GM18517 (cell line): ENCODE results near the gene SF3B5.
"Not testable (repeated sequence)": the region's sequence is repeated elsewhere in the genome, so short reads cannot be mapped to it uniquely, and the experiment has no call there.

Experiments used
- ATAC-seq: cut with Tn5 transposase; IDR thresholded peaks from one replicate; pipeline ENCODE4 v1.9.1; 2021; ENCODE audit warnings: mild to moderate bottlenecking, moderate library complexity; ENCODE audit not compliant: unreplicated experiment

The SF3B5 gene

GRCh38 chr6:144095134-144096002 is at the start of gene SF3B5:
Gene SF3B5 (minus strand): TSS chr6:144095573. CDS start chr6:144095497, 76 bp downstream.
- ATAC-seq = peak; percentile 98

GRCh38 chr6:144144996-144145395 is 49.6 kb upstream of the SF3B5 start:
- ATAC-seq = no peak

DNA sequence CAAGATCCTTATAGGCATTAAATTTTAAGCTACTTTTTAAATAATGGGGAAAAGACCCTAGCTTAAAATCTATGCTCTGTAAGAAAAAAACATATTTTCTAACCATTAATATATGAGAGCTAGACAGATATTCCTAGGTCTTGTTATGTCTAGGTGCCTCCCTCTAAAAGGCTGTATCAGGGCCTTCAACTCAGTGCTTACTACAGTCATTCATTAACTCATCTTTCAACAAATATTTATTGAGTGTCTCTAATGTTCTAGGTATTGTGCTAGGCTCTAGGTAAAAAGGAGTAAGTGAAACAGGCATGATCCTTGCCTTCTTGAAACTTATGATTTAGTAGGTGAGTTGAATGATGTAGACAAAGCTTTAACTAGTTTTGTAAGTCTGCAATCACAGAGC is 48.5 kb upstream of the SF3B5 start:
- ATAC-seq = no peak

DNA sequence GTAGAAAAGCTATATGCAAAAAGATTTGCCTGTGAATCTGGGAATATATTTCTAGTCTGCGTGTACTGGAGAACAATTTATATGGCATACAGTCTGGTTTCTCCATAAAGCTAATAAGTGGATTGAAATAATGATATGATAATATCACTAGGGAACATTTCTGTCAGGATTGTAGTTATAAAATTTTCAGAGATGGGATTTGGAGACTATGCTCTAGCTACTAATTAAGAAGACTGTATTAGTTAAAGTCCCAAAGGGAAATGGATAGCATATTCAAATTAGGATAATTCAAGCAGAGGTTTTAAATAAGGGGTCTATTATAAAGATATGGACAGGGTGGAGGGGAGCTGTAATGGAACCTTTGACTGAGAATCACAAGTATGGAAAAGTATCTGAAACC is 47.7 kb upstream of the SF3B5 start:
- no peak for ATAC-seq

GRCh38 chr6:144141470-144141869 is 46.1 kb upstream of the SF3B5 start:
- no peak for ATAC-seq

DNA sequence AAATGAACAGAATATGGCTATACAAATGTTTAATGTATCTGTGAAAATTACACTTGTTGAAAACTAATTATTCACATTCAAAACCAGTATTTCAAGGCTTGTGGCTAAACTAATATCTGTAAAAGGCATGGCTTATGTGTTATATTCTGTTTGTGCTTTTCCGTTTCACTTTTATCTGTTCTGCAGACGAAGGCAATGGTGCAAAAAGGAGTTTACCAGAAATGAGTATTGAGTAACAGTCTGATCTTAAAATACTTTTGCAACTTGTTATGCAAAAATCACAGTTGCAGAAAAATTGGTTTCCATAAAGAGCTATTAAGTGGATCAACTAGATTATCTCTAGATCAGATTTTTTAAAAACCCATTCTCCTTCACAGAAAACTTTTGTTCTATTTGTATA is 45.5 kb upstream of the SF3B5 start:
- peak; percentile 90 for ATAC-seq

GRCh38 chr6:144139817-144140216 is 44.4 kb upstream of the SF3B5 start:
- no peak for ATAC-seq

DNA sequence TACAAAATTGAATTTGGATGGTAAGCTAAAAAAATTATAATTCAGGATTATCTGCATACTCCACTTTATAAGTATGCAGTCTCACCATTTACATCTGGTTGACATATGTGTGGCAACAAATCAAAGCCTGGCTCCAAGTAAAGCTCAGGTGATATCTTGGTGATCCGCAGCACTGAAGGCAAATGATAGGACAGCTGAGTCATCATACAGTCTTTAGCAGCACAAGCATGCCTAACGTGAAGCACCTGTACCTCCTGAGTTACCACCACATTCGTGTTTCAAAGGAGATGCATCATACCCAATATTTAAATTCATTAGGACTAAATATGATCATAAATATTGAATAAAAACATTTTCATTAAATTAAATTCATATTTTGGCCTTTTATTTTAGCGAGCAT is 43.2 kb upstream of the SF3B5 start:
- ATAC-seq = no peak

DNA sequence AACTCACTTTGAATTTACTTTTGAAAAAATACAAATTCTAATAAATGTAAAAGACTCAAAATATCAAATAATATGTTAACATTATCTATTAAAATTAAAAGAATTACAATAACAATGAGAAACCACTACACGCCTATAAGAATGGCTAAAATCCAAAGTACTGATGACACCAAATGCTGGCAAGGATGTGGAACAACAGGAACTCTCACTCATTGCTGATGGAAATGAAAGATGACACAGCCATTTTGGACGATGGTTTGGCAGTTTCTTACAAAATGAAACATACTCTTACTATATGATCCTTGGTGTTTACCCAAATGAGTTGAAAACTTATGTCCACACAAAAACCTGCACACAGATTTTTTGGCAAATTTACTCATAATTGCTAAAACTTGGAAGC is 39.4 kb upstream of the SF3B5 start:
- no peak for ATAC-seq

- ATAC-seq = no peak
These were observed 38.8 kb upstream of the SF3B5 start for GRCh38 chr6:144134176-144134575.

DNA sequence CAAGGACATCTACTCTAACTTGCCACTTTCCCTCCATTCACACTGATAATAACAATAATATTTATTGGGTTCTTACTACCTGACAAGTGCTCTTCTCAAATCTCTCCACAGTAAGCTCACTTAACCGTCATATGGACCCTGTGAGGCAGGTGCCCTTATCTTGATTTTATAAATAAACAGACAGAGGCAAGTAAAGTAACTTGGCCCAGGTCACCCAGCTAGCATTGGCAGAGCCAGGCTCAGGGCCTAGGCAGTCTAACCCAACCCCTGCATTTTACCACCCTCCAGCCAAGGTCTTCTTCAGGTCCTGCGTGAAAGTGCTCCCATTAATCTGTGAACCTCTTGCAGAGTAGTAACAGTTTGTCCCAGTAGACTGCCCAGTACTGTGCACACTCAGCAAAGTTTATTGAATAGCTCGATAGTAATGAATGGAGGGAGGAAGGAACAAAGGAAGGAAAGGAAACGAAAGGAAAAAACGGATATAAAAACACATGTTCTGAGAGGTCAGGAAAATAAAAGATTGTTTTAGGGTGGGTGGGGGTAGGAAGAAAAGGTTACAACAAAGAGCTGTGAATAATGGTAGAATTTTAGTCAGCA is 38.0 kb upstream of the SF3B5 start:
- ATAC-seq = no peak

DNA sequence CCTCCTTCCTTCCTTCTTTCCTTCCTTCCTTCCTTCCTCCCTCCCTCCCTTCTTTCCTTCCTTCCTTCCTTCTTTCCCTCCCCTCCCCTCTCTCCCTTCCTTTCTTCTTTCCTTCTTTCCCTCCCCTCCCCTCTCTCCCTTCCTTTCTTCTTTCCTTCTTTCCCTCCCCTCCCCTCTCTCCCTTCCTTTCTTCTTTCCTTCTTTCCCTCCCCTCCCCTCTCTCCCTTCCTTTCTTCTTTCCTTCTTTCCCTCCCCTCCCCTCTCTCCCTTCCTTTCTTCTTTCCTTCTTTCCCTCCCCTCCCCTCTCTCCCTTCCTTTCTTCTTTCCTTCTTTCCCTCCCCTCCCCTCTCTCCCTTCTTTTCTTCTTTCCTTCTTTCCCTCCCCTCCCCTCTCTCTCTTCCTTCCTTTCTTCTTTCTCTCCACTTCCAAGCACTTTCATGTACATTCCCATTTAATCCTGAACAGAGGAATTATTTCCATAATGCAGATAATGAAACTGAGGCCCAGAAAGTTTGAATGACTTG is 36.9 kb upstream of the SF3B5 start:
- not testable (repeated sequence) for ATAC-seq

DNA sequence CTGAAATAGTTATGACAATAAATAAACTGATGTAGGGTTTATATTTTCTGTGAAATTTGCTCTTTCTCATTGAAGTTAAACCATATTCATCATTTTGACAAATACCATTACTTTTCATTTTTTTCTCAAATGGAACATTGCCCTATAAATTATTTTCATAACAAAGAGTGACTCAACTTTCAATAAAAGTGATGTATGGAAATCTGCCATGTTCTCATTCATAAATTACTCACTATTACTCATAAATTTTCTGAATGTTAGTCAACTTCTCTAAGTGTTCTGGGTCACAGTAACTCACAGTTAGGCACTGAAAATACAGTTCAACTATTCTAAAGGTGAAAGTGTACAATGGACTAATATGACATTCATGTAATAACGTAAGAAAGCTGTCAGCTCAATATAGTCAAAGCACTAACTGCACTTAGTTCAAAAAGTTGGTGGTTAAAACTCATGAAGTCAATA is 35.9 kb upstream of the SF3B5 start:
- ATAC-seq = peak; percentile 47

GRCh38 chr6:144129469-144129868 is 34.1 kb upstream of the SF3B5 start:
- no peak for ATAC-seq

GRCh38 chr6:144127097-144127496 is 31.7 kb upstream of the SF3B5 start:
- ATAC-seq = no peak

- no peak for ATAC-seq
These were observed 28.5 kb upstream of the SF3B5 start for GRCh38 chr6:144123836-144124235.

DNA sequence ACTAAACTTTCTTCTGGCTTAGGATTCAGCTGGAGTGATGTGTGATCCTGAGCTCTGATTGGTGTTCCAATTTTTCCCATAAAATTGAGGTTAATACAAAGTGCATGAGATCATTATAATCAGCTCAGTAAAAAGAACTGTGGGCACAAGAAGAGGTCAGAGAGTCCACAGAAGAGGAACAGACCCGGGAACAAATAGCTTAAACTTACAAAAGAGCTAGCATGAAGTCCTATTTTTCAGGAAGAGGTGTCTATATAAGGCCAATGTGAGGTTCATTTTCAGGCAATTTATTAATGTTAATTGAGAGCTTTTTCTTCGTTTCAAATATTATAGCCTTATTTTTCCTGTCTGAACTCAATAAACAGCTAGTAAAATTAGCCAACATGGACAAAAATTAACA is 28.0 kb upstream of the SF3B5 start:
- ATAC-seq = no peak

DNA sequence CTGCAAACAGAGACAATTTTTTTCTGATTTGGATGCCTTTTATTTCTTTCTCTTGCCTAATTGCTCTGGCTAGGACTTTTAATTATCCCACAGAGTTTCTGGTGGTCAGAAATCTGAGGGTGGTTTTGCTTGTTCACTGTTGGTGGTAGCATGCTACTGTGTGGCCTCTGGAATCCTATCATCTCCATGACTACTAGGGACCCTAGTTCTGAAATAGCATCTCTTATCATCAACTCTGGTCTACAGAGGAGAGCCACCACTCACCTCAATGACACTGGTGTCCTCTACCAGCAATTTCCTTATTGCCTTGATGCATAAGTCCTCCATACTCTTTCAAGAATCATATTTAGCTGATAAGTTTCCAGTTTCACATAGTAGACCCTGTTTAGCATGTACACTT is 27.5 kb upstream of the SF3B5 start:
- ATAC-seq = no peak

DNA sequence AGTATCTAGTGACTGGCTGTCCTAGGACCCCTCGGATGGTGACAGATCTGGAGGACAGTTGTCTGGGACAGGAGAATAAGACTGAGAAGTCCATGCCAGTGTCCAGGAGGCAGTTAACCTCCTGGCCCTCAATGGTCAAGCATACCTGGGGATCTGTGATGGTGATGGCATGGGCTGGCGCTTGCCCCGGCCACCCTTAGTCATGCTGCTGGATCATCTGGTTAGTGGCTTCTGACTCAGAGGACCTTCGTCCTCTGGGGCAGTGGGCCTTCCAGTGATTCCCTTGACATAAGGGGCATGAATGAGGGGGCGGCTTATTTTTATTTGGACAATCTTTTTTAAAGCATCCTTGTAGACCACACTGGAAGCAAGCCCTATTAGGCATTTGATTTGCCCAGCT is 24.0 kb upstream of the SF3B5 start:
- ATAC-seq = no peak

DNA sequence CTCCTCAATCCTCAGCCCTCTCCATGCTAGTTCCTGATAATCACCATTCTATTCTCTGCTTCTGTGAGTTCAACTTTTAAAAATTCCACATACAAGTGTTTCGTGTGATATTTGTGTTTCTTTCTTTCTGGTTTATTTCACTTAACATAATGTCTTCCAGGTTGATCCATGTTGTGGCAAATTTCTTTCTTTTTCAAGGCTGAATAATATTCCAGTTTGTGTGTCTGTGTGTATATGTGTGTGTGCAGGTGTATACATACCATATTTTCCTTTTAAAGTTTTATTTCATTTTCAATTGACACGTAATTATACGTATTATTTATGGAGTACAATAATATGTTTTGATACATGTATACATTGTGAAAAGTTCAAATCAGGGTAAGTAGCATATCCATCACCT is 19.8 kb upstream of the SF3B5 start:
- ATAC-seq = no peak

- no peak for ATAC-seq
These were observed 18.0 kb upstream of the SF3B5 start for GRCh38 chr6:144113366-144113765.

- no peak for ATAC-seq
These were observed 14.8 kb upstream of the SF3B5 start for GRCh38 chr6:144110210-144110609.
